Gastrocnemius medialis (tissue), 4 donors: ENCODE results near the gene CLEC2L.

Experiments used
- POLR2A ChIP-seq, 2 donors: fragments of 450-650 bp; IDR thresholded peaks; one replicate each; pipeline ENCODE4 v1.6.1; 2017; ENCODE audit warnings: antibody characterized with exemption in 2 of 2, mild to moderate bottlenecking in 2 of 2, moderate library complexity in 2 of 2
- TF ChIP-seq, protein P1 (sequence below), 5 experiments: fragments of 450-650 bp in 3 of 5; fragments of 200-600 bp in 2 of 5; sonication (generic) in 2 of 5; IDR thresholded peaks in 4 of 5; conservative IDR thresholded peaks in 1 of 5; 1 replicate in 4 of 5; 2 replicates in 1 of 5; pipeline ENCODE4 v1.5.1; 2016 to 2019; ENCODE audit warnings: antibody characterized with exemption in 5 of 5, mild to moderate bottlenecking in 3 of 5, moderate library complexity in 3 of 5

DNA sequence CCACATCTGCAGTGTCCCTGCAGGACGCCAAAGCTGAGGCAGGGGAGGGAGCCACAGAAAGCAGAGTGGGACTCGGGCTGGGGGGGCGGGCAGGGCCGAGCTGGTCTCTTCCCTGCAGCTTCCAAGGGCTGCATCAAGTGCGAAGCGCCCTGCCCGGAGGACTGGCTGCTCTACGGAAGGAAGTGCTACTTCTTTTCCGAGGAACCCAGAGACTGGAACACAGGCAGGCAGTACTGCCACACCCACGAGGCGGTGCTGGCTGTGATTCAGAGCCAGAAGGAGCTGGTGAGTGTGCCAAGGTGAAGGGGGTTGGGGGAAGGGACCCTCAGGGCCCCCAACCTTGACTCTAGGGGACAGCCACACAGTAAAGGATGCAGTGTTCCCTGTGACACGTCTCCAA lies 16.7 kb downstream of the CLEC2L start:
- TF ChIP-seq, protein P1, sequence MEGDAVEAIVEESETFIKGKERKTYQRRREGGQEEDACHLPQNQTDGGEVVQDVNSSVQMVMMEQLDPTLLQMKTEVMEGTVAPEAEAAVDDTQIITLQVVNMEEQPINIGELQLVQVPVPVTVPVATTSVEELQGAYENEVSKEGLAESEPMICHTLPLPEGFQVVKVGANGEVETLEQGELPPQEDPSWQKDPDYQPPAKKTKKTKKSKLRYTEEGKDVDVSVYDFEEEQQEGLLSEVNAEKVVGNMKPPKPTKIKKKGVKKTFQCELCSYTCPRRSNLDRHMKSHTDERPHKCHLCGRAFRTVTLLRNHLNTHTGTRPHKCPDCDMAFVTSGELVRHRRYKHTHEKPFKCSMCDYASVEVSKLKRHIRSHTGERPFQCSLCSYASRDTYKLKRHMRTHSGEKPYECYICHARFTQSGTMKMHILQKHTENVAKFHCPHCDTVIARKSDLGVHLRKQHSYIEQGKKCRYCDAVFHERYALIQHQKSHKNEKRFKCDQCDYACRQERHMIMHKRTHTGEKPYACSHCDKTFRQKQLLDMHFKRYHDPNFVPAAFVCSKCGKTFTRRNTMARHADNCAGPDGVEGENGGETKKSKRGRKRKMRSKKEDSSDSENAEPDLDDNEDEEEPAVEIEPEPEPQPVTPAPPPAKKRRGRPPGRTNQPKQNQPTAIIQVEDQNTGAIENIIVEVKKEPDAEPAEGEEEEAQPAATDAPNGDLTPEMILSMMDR (IDR thresholded peaks at IDR 0.05 in 4 of 5, conservative IDR thresholded peaks at IDR 0.05 in 1 of 5) = no peak
- TF ChIP-seq POLR2A (IDR thresholded peaks at IDR 0.05) = no peak
